HEK293 (cell line): ENCODE data around the gene SHROOM3.

ENCODE experiments used
- KLF1 ChIP-seq: fragments of 450-650 bp; formaldehyde crosslinking; IDR thresholded peaks from 2 replicates; pipeline ENCODE4 v1.5.1; 2016; ENCODE audit warnings: missing biosample characterization, missing genetic modification characterization
- MEIS1 ChIP-seq: sonication (generic); formaldehyde crosslinking; IDR thresholded peaks from 2 replicates; pipeline ENCODE4 v1.8.1; 2022; ENCODE audit warnings: missing genetic modification reagents, mild to moderate bottlenecking, borderline replicate concordance
- REPIN1 ChIP-seq: fragments of 450-650 bp; formaldehyde crosslinking; IDR thresholded peaks from 2 replicates; pipeline ENCODE4 v1.5.1; 2017; ENCODE audit warnings: missing biosample characterization, missing genetic modification characterization, low read depth
- SETDB1 ChIP-seq: IDR thresholded peaks from one replicate; pipeline ENCODE4 v1.6.1; 2017; ENCODE audit warnings: mild to moderate bottlenecking, low read length, moderate library complexity, mixed read lengths; ENCODE audit not compliant: insufficient read length
- YY1 ChIP-seq: fragments of 450-650 bp; formaldehyde crosslinking; IDR thresholded peaks from 2 replicates; pipeline ENCODE4 v1.5.1; 2018; ENCODE audit warnings: missing biosample characterization, missing genetic modification characterization
- ZEB2 ChIP-seq: fragments of 450-650 bp; formaldehyde crosslinking; IDR thresholded peaks from 2 replicates; pipeline ENCODE4 v1.5.1; 2016; ENCODE audit warnings: missing biosample characterization, missing genetic modification characterization
- ZNF174 ChIP-seq: fragments of 450-650 bp; formaldehyde crosslinking; IDR thresholded peaks from 2 replicates; pipeline ENCODE4 v1.5.0; 2017; ENCODE audit warnings: missing biosample characterization, mild to moderate bottlenecking, missing genetic modification characterization
- ZNF175 ChIP-seq: fragments of 450-650 bp; formaldehyde crosslinking; IDR thresholded peaks from 2 replicates; pipeline ENCODE4 v1.5.1; 2016; ENCODE audit warnings: missing biosample characterization, missing genetic modification characterization
- TF ChIP-seq, protein P1 (sequence below): fragments of 450-650 bp; formaldehyde crosslinking; IDR thresholded peaks from 2 replicates; pipeline ENCODE4 v1.5.1; 2016; ENCODE audit warnings: missing biosample characterization, missing genetic modification characterization
- TF ChIP-seq, protein P2 (sequence below): fragments of 450-650 bp; formaldehyde crosslinking; IDR thresholded peaks from 2 replicates; pipeline ENCODE4 v1.5.1; 2016; ENCODE audit warnings: missing biosample characterization, missing genetic modification characterization
- TF ChIP-seq, protein P3 (sequence below): fragments of 450-650 bp; formaldehyde crosslinking; IDR thresholded peaks from 2 replicates; pipeline ENCODE4 v1.5.1; 2016; ENCODE audit warnings: missing biosample characterization, missing genetic modification characterization
- TF ChIP-seq, protein P4 (sequence below): fragments of 450-650 bp; formaldehyde crosslinking; IDR thresholded peaks from 2 replicates; pipeline ENCODE4 v1.5.1; 2016; ENCODE audit warnings: missing biosample characterization, missing genetic modification characterization

DNA sequence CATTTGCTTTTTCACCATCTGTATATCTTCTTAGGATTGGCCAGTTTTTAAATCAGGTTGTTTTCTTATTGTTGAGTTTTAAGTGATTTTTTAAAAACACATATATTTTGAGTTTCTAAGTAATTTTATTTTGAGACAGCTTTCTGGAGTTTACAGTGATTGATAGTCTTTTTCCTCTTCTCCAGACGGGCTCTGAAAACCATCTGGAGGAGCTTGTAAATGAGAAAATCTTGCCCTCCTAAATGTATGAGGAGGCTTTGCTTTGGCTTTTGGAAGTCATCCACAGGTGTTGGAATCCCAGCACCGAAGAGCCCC, 302.7 kb downstream of the SHROOM3 start:
- TF ChIP-seq, protein P1, sequence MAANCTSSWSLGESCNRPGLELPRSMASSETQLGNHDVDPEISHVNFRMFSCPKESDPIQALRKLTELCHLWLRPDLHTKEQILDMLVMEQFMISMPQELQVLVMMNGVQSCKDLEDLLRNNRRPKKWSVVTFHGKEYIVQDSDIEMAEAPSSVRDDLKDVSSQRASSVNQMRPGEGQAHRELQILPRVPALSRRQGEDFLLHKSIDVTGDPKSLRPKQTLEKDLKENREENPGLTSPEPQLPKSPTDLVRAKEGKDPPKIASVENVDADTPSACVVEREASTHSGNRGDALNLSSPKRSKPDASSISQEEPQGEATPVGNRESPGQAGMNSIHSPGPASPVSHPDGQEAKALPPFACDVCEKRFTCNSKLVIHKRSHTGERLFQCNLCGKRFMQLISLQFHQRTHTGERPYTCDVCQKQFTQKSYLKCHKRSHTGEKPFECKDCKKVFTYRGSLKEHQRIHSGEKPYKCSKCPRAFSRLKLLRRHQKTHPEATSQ (tag by site-specific recombination): no peak
- TF ChIP-seq ZEB2: no peak
- TF ChIP-seq ZNF174 (tag by site-specific recombination): no peak
- TF ChIP-seq, protein P2, sequence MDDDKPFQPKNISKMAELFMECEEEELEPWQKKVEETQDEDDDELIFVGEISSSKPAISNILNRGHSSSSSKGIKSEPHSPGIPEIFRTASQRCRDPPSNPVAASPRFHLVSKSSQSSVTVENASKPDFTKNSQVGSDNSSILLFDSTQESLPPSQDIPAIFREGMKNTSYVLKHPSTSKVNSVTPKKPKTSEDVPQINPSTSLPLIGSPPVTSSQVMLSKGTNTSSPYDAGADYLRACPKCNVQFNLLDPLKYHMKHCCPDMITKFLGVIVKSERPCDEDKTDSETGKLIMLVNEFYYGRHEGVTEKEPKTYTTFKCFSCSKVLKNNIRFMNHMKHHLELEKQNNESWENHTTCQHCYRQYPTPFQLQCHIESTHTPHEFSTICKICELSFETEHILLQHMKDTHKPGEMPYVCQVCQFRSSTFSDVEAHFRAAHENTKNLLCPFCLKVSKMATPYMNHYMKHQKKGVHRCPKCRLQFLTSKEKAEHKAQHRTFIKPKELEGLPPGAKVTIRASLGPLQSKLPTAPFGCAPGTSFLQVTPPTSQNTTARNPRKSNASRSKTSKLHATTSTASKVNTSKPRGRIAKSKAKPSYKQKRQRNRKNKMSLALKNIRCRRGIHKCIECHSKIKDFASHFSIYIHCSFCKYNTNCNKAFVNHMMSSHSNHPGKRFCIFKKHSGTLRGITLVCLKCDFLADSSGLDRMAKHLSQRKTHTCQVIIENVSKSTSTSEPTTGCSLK (tag by site-specific recombination): no peak
- TF ChIP-seq YY1 (tag by site-specific recombination): no peak
- no peak for TF ChIP-seq ZNF175 (tag by site-specific recombination)
- TF ChIP-seq, protein P3, sequence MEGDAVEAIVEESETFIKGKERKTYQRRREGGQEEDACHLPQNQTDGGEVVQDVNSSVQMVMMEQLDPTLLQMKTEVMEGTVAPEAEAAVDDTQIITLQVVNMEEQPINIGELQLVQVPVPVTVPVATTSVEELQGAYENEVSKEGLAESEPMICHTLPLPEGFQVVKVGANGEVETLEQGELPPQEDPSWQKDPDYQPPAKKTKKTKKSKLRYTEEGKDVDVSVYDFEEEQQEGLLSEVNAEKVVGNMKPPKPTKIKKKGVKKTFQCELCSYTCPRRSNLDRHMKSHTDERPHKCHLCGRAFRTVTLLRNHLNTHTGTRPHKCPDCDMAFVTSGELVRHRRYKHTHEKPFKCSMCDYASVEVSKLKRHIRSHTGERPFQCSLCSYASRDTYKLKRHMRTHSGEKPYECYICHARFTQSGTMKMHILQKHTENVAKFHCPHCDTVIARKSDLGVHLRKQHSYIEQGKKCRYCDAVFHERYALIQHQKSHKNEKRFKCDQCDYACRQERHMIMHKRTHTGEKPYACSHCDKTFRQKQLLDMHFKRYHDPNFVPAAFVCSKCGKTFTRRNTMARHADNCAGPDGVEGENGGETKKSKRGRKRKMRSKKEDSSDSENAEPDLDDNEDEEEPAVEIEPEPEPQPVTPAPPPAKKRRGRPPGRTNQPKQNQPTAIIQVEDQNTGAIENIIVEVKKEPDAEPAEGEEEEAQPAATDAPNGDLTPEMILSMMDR (tag by site-specific recombination): no peak
- no peak for TF ChIP-seq SETDB1
- TF ChIP-seq KLF1 (tag by site-specific recombination): no peak
- no peak for TF ChIP-seq MEIS1
- TF ChIP-seq REPIN1 (tag by site-specific recombination): no peak
- TF ChIP-seq, protein P4, sequence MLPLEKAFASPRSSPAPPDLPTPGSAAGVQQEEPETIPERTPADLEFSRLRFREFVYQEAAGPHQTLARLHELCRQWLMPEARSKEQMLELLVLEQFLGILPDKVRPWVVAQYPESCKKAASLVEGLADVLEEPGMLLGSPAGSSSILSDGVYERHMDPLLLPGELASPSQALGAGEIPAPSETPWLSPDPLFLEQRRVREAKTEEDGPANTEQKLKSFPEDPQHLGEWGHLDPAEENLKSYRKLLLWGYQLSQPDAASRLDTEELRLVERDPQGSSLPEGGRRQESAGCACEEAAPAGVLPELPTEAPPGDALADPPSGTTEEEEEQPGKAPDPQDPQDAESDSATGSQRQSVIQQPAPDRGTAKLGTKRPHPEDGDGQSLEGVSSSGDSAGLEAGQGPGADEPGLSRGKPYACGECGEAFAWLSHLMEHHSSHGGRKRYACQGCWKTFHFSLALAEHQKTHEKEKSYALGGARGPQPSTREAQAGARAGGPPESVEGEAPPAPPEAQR (tag by site-specific recombination): no peak
